Uterus (tissue), 2 donors: ENCODE data around the gene EIF3L.

Experiments
- CTCF ChIP-seq, 4 experiments: fragments of 200-600 bp in 2 of 4; fragments of 450-650 bp in 2 of 4; sonication (generic) in 2 of 4; IDR thresholded peaks; one replicate each; pipeline ENCODE4 v1.5.1; 2016 to 2019; ENCODE audit warnings: antibody characterized with exemption in 4 of 4, mild to moderate bottlenecking in 2 of 4, moderate library complexity in 1 of 4
- POLR2A ChIP-seq, 2 donors: fragments of 450-650 bp; IDR thresholded peaks; one replicate each; pipeline ENCODE4 v1.6.1; 2016; ENCODE audit warnings: antibody characterized with exemption in 2 of 2, mild to moderate bottlenecking in 1 of 2, moderate library complexity in 1 of 2

- no peak for TF ChIP-seq CTCF (IDR thresholded peaks at IDR 0.05)
- no peak for TF ChIP-seq POLR2A (IDR thresholded peaks at IDR 0.05)
Observed at GRCh38 chr22:37854946-37855345, 5.7 kb downstream of the EIF3L start.
